SK-N-SH treated with all-trans-retinoic acid at 6 μM for 48 hours (cell line): ENCODE measurements around the gene RNF26.

ENCODE experiments used
- ATAC-seq: fragments of 200-7000 bp; cut with Tn5 transposase; 3 replicates; pipeline ENCODE4 v1.9.1; 2020; ENCODE audit warnings: mild to moderate bottlenecking, moderate library complexity
- ARNTL ChIP-seq: fragments of 450-650 bp; formaldehyde crosslinking; IDR thresholded peaks from 2 replicates; pipeline ENCODE4 v1.5.0; 2020; ENCODE audit warnings: low read depth, mild to moderate bottlenecking, moderate library complexity, borderline replicate concordance
- BACH2 ChIP-seq: fragments of 250-450 bp; sonication (Bioruptor Pico); IDR thresholded peaks from 2 replicates; pipeline ENCODE4 v1.9.0; 2021; ENCODE audit warnings: mild to moderate bottlenecking, borderline replicate concordance
- CREB5 ChIP-seq: fragments of 250-450 bp; sonication (Bioruptor Pico); IDR thresholded peaks from 2 replicates; pipeline ENCODE4 v1.5.1; 2020; ENCODE audit warnings: low read depth, mild to moderate bottlenecking, moderate library complexity
- CSDC2 ChIP-seq: fragments of 250-450 bp; sonication (Bioruptor Pico); IDR thresholded peaks from 2 replicates; pipeline ENCODE4 v1.5.0; 2020; ENCODE audit warnings: mild to moderate bottlenecking, moderate library complexity
- CSRNP3 ChIP-seq: fragments of 250-450 bp; sonication (Bioruptor Pico); IDR thresholded peaks from 2 replicates; pipeline ENCODE4 v1.5.1; 2021; ENCODE audit warnings: mild to moderate bottlenecking, moderate library complexity
- ESRRG ChIP-seq: fragments of 250-450 bp; sonication (Bioruptor Pico); IDR thresholded peaks from 2 replicates; pipeline ENCODE4 v1.6.1; 2021; ENCODE audit warnings: mild to moderate bottlenecking
- GLIS3 ChIP-seq: fragments of 250-450 bp; sonication (Bioruptor Pico); IDR thresholded peaks from 2 replicates; pipeline ENCODE4 v1.5.0; 2020; ENCODE audit warnings: mild to moderate bottlenecking, moderate library complexity
- ISL1 ChIP-seq: fragments of 250-450 bp; sonication (Bioruptor Pico); IDR thresholded peaks from 2 replicates; pipeline ENCODE4 v2.1.2; 2022; ENCODE audit warnings: mild to moderate bottlenecking, moderate library complexity
- OSR1 ChIP-seq: fragments of 250-450 bp; sonication (Bioruptor Pico); IDR thresholded peaks from 2 replicates; pipeline ENCODE4 v1.8.0; 2022; ENCODE audit warnings: moderate library complexity, mild to moderate bottlenecking, inconsistent platforms
- PATZ1 ChIP-seq: fragments of 250-450 bp; sonication (Bioruptor Pico); IDR thresholded peaks from 2 replicates; pipeline ENCODE4 v1.8.0; 2020; ENCODE audit warnings: mild to moderate bottlenecking, moderate library complexity, borderline replicate concordance
- PPARA ChIP-seq: fragments of 250-450 bp; sonication (Bioruptor Pico); IDR thresholded peaks from 2 replicates; pipeline ENCODE4 v1.5.0; 2020; ENCODE audit warnings: mild to moderate bottlenecking, borderline replicate concordance
- RARB ChIP-seq: fragments of 250-450 bp; sonication (Bioruptor Pico); IDR thresholded peaks from 2 replicates; pipeline ENCODE4 v1.8.0; 2021; ENCODE audit warnings: mild to moderate bottlenecking, moderate library complexity
- SNAI2 ChIP-seq: fragments of 250-450 bp; sonication (Bioruptor Pico); IDR thresholded peaks from 2 replicates; pipeline ENCODE4 v1.5.0; 2020; ENCODE audit warnings: mild to moderate bottlenecking, moderate library complexity
- TCF4 ChIP-seq: fragments of 250-450 bp; sonication (Bioruptor Pico); IDR thresholded peaks from 2 replicates; pipeline ENCODE4 v1.8.0; 2021; ENCODE audit warnings: mild to moderate bottlenecking, moderate library complexity, borderline replicate concordance
- TOX ChIP-seq: fragments of 250-450 bp; sonication (Bioruptor Pico); IDR thresholded peaks from 2 replicates; pipeline ENCODE4 v1.8.0; 2021; ENCODE audit warnings: mild to moderate bottlenecking, moderate library complexity, borderline replicate concordance
- TSHZ2 ChIP-seq: fragments of 250-450 bp; sonication (Bioruptor Pico); IDR thresholded peaks from 2 replicates; pipeline ENCODE4 v1.5.0; 2020; ENCODE audit warnings: mild to moderate bottlenecking, moderate library complexity
- ZC3H10 ChIP-seq: fragments of 250-450 bp; sonication (Bioruptor Pico); IDR thresholded peaks from 2 replicates; pipeline ENCODE4 v1.5.1; 2021; ENCODE audit warnings: mild to moderate bottlenecking, moderate library complexity
- ZFP3 ChIP-seq: fragments of 250-450 bp; sonication (Bioruptor Pico); IDR thresholded peaks from 2 replicates; pipeline ENCODE4 v1.5.0; 2020; ENCODE audit warnings: mild to moderate bottlenecking, moderate library complexity
- ZFP30 ChIP-seq: fragments of 450-650 bp; formaldehyde crosslinking; IDR thresholded peaks from 2 replicates; pipeline ENCODE4 v1.5.0; 2022; ENCODE audit warnings: mild to moderate bottlenecking, moderate library complexity
- ZNF70 ChIP-seq: fragments of 450-650 bp; formaldehyde crosslinking; IDR thresholded peaks from 2 replicates; pipeline ENCODE4 v1.5.0; 2020; ENCODE audit warnings: mild to moderate bottlenecking, moderate library complexity
- ZNF8 ChIP-seq: fragments of 450-650 bp; formaldehyde crosslinking; IDR thresholded peaks from 2 replicates; pipeline ENCODE4 v1.5.0; 2020; ENCODE audit warnings: mild to moderate bottlenecking, moderate library complexity

Gene RNF26

GRCh38 chr11:119336744-119337469 is 2.6 kb downstream of the RNF26 start:
- no peak for TF ChIP-seq TSHZ2 (CRISPR knock-in tag)
- no peak for TF ChIP-seq PPARA (CRISPR knock-in tag)
- no peak for TF ChIP-seq ESRRG (CRISPR knock-in tag)
- no peak for TF ChIP-seq ZNF8 (CRISPR knock-in tag)
- no peak for TF ChIP-seq OSR1 (CRISPR knock-in tag)
- no peak for TF ChIP-seq ARNTL (CRISPR knock-in tag)
- TF ChIP-seq SNAI2, result no peak
- TF ChIP-seq ZNF70 (CRISPR knock-in tag), result no peak
- TF ChIP-seq RARB (CRISPR knock-in tag), result no peak
- ATAC-seq, result no peak

- peak; percentile 24 for ATAC-seq
- TF ChIP-seq TOX (CRISPR knock-in tag), result no peak
- TF ChIP-seq TCF4 (CRISPR knock-in tag), result no peak
- no peak for TF ChIP-seq ZNF8 (CRISPR knock-in tag)
- no peak for TF ChIP-seq CSRNP3 (CRISPR knock-in tag)
- TF ChIP-seq ZFP3 (CRISPR knock-in tag), result no peak
- TF ChIP-seq CREB5 (CRISPR knock-in tag), result no peak
- no peak for TF ChIP-seq PATZ1
- no peak for TF ChIP-seq RARB (CRISPR knock-in tag)
- TF ChIP-seq PPARA (CRISPR knock-in tag), result no peak
- no peak for TF ChIP-seq ZC3H10
- TF ChIP-seq BACH2 (CRISPR knock-in tag), result no peak
- no peak for TF ChIP-seq TSHZ2 (CRISPR knock-in tag)
- no peak for TF ChIP-seq ZNF70 (CRISPR knock-in tag)
- TF ChIP-seq ZFP30 (CRISPR knock-in tag), result no peak
- no peak for TF ChIP-seq ISL1 (CRISPR knock-in tag)
- TF ChIP-seq CSDC2 (CRISPR knock-in tag), result no peak
- no peak for TF ChIP-seq GLIS3 (CRISPR knock-in tag)
- TF ChIP-seq SNAI2, result no peak
- no peak for TF ChIP-seq ESRRG (CRISPR knock-in tag)
- no peak for TF ChIP-seq OSR1 (CRISPR knock-in tag)
- TF ChIP-seq, all 23 proteins: peak for 0
Observed at GRCh38 chr11:119337581-119338317, 3.4 kb downstream of the RNF26 start.
